Astrocyte (in vitro differentiated cells and primary cell): Measurements from ENCODE around the gene SHISA9. TPM values are rescaled to one million over a fixed set of nuclear protein-coding genes. Genes with fewer than 3 reads are reported as not detected.

ENCODE experiments used
- DNase-seq: peaks from one replicate; pipeline ENCODE4 v3.0.0-alpha.2; 2010; ENCODE audit warnings: low read depth
- FAIRE-seq: peaks from 2 replicates; lab custom pipeline; 2011; peaks lifted over from hg19 to GRCh38; lab: Jason Lieb, UNC
- H2AFZ ChIP-seq: 2 replicates; pipeline ENCODE4 v1.6.0; 2012; ENCODE audit warnings: low read depth, low read length, inconsistent platforms
- H3K27ac ChIP-seq: 2 replicates; pipeline ENCODE4 v1.5.1; 2011; ENCODE audit warnings: low read depth, low read length, inconsistent platforms
- H3K27me3 ChIP-seq: 2 replicates; pipeline ENCODE4 v1.6.0; 2011; ENCODE audit warnings: low read length, inconsistent platforms; ENCODE audit not compliant: insufficient read depth
- H3K36me3 ChIP-seq: 2 replicates; pipeline ENCODE4 v1.5.1; 2011; ENCODE audit warnings: low read length, inconsistent platforms; ENCODE audit not compliant: insufficient read depth
- H3K4me1 ChIP-seq: 2 replicates; pipeline ENCODE4 v1.5.1; 2011; ENCODE audit warnings: low read length, inconsistent platforms; ENCODE audit not compliant: insufficient read depth
- H3K4me2 ChIP-seq: 2 replicates; pipeline ENCODE4 v1.6.0; 2012; ENCODE audit warnings: low read length, inconsistent platforms
- H3K4me3 ChIP-seq: 2 replicates; pipeline ENCODE4 v1.5.1; 2011; ENCODE audit warnings: low read depth, mild to moderate bottlenecking, low read length, inconsistent platforms; ENCODE audit not compliant: insufficient read depth
- H3K79me2 ChIP-seq: 2 replicates; pipeline ENCODE4 v1.6.0; 2012; ENCODE audit warnings: mild to moderate bottlenecking, low read length, inconsistent platforms; ENCODE audit not compliant: insufficient read depth
- H3K9ac ChIP-seq: 2 replicates; pipeline ENCODE4 v1.6.0; 2012; ENCODE audit warnings: mild to moderate bottlenecking, low read length, inconsistent platforms
- H3K9me3 ChIP-seq: 2 replicates; pipeline ENCODE4 v1.5.1; 2012; ENCODE audit warnings: low read depth, mild to moderate bottlenecking, low read length, inconsistent platforms; ENCODE audit not compliant: insufficient read depth
- H4K20me1 ChIP-seq: 2 replicates; pipeline ENCODE4 v1.6.0; 2012; ENCODE audit warnings: low read length, inconsistent platforms; ENCODE audit not compliant: insufficient read depth
- H3K27ac Mint-ChIP-seq: one replicate; pipeline ENCODE4 v1.8.0; 2021; ENCODE audit warnings: mild to moderate bottlenecking, mixed read lengths; ENCODE audit not compliant: unreplicated experiment
- H3K27me3 Mint-ChIP-seq: one replicate; pipeline ENCODE4 v1.8.0; 2021; ENCODE audit warnings: low read depth, mixed read lengths; ENCODE audit not compliant: unreplicated experiment
- H3K36me3 Mint-ChIP-seq: one replicate; pipeline ENCODE4 v1.8.0; 2021; ENCODE audit warnings: low read depth, mixed read lengths; ENCODE audit not compliant: unreplicated experiment
- H3K4me1 Mint-ChIP-seq: one replicate; pipeline ENCODE4 v1.8.0; 2021; ENCODE audit warnings: low read depth, mixed read lengths; ENCODE audit not compliant: unreplicated experiment
- H3K4me3 Mint-ChIP-seq: one replicate; pipeline ENCODE4 v1.8.0; 2021; ENCODE audit warnings: mild to moderate bottlenecking, moderate library complexity, mixed read lengths; ENCODE audit not compliant: unreplicated experiment
- H3K9me3 Mint-ChIP-seq: one replicate; pipeline ENCODE4 v1.8.0; 2021; ENCODE audit warnings: mild to moderate bottlenecking, mixed read lengths; ENCODE audit not compliant: unreplicated experiment
- EZH2 ChIP-seq: IDR thresholded peaks from 2 replicates; pipeline ENCODE4 v1.6.1; 2012; ENCODE audit warnings: mild to moderate bottlenecking, low read length, inconsistent platforms; ENCODE audit not compliant: insufficient read depth
- total RNA-seq: library from RNA; stranded (reverse); gene quantifications from 2 replicates; pipeline ENCODE4 v1.2.1, GENCODE V29; 2021
- TF ChIP-seq, protein P1 (sequence below): IDR thresholded peaks from 2 replicates; pipeline ENCODE4 v1.5.1; 2011; ENCODE audit warnings: low read depth, mild to moderate bottlenecking, inconsistent platforms, low read length, moderate library complexity; ENCODE audit not compliant: insufficient read depth

SHISA9 gene
- total RNA-seq, 1 donor from 2014 or later: 73.0 TPM

DNA sequence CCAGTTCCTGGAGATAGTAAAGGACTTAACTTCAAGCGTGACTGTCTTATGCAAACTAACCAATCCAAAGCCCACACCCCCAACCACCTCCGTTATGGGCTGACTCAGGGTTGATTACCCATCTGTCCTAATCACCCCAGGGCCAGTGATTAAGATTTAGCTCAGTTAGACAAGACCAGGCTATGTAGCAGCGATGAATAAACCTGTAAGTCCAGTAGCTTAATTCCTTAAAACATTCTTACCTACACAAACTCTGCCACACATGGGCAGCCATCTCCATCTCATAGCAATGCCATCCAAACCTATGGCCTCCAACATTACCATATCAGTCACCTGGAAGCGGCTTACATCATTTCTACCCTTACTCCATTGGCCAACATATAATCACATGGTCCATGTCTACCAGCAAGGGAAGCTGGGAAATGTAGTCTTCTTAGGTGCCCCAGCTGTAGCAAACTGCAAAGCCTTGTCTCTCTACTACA, 266.7 kb downstream of the SHISA9 start:
- H3K9me3 Mint-ChIP-seq: peaks cover 1% of the 10 kb centered on the region
- no peak for FAIRE-seq
- Histone ChIP-seq H3K4me1 (no peaks in the 10 kb centered on the region), H3K9me3 (no peaks in the 10 kb centered on the region), H3K4me2 (no peak overlapping the region), H3K9ac (no peak overlapping the region), H2AFZ (no peak overlapping the region), H3K4me3 (no peak overlapping the region), H4K20me1 (no peaks in the 10 kb centered on the region), H3K79me2 (no peaks in the 10 kb centered on the region), H3K27me3 (no peaks in the 10 kb centered on the region), H3K36me3 (no peaks in the 10 kb centered on the region), H3K27ac (no peak overlapping the region)
- TF ChIP-seq EZH2: no peak
- TF ChIP-seq, protein P1, sequence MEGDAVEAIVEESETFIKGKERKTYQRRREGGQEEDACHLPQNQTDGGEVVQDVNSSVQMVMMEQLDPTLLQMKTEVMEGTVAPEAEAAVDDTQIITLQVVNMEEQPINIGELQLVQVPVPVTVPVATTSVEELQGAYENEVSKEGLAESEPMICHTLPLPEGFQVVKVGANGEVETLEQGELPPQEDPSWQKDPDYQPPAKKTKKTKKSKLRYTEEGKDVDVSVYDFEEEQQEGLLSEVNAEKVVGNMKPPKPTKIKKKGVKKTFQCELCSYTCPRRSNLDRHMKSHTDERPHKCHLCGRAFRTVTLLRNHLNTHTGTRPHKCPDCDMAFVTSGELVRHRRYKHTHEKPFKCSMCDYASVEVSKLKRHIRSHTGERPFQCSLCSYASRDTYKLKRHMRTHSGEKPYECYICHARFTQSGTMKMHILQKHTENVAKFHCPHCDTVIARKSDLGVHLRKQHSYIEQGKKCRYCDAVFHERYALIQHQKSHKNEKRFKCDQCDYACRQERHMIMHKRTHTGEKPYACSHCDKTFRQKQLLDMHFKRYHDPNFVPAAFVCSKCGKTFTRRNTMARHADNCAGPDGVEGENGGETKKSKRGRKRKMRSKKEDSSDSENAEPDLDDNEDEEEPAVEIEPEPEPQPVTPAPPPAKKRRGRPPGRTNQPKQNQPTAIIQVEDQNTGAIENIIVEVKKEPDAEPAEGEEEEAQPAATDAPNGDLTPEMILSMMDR: no peak
- no peaks in the 10 kb centered on the region for H3K27me3 Mint-ChIP-seq
- no peak overlapping the region for H3K27ac Mint-ChIP-seq
- H3K4me3 Mint-ChIP-seq: no peak overlapping the region
- no peaks in the 10 kb centered on the region for H3K4me1 Mint-ChIP-seq
- no peak for DNase-seq
- H3K36me3 Mint-ChIP-seq: no peaks in the 10 kb centered on the region

DNA sequence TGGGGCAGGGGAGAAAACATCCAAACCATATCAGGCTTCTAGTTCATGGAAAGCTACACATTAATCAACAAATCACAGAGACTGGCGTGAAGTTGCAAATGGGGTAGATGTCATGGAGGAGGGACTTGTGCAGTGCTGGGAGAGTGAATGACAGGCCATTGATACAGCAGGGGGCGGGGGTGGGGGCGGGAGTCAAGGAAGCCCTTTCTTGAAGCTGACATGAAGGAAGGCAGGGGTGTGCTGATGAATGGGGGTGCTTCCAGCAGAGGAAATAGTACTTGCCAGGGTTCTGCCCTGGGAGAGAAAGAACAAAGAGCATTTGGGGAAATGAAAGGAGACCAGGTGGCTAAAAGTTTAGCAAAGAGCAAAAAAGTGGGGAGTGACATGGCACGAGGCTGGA, 269.9 kb downstream of the SHISA9 start:
- no peak for DNase-seq
- Histone ChIP-seq H3K4me2 (no peak overlapping the region), H3K4me3 (no peak overlapping the region), H4K20me1 (no peaks in the 10 kb centered on the region), H3K27me3 (no peaks in the 10 kb centered on the region), H3K27ac (no peak overlapping the region), H2AFZ (no peak overlapping the region), H3K4me1 (no peaks in the 10 kb centered on the region), H3K36me3 (no peaks in the 10 kb centered on the region), H3K9ac (no peak overlapping the region), H3K79me2 (no peaks in the 10 kb centered on the region), H3K9me3 (no peaks in the 10 kb centered on the region)
- Mint-ChIP-seq H3K27me3 (no peaks in the 10 kb centered on the region), H3K4me3 (no peak overlapping the region), H3K9me3 (no peaks in the 10 kb centered on the region), H3K4me1 (peaks cover 1% of the 10 kb centered on the region), H3K27ac (no peak overlapping the region), H3K36me3 (no peaks in the 10 kb centered on the region)
- TF ChIP-seq, protein P1: no peak
- TF ChIP-seq EZH2: no peak
- no peak for FAIRE-seq

DNA sequence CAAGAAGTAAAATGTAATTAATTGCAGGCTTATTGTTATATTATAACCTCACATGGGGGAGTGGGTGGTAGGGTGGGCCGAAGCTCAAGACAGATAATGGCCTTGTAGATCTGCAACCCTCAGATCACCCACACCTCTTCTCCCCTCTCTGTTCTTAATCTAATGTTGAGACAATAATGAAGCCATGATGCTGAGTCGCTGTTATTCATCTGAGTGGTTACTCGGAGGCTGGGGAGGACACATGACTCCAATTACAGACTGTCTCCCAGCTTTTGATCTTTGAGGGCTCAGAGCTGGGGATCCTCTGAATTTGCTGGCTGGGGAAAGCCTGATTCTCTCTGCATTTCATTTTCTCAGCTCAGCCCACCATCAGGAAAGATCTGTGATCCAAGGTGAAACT, 275.3 kb downstream of the SHISA9 start:
- no peaks in the 10 kb centered on the region for H3K9me3 ChIP-seq
- H3K4me1 ChIP-seq: no peaks in the 10 kb centered on the region
- H3K27ac ChIP-seq: no peak overlapping the region
- H3K27me3 Mint-ChIP-seq: no peaks in the 10 kb centered on the region
- H2AFZ ChIP-seq: no peak overlapping the region
- peaks cover 14% of the 10 kb centered on the region for H3K4me1 Mint-ChIP-seq
- H3K36me3 ChIP-seq: no peaks in the 10 kb centered on the region
- DNase-seq (no peak), FAIRE-seq (no peak)
- H3K4me3 Mint-ChIP-seq: no peak overlapping the region
- no peaks in the 10 kb centered on the region for H3K27me3 ChIP-seq
- H3K9me3 Mint-ChIP-seq: no peaks in the 10 kb centered on the region
- peak overlapping the region; percentile 76 for H3K27ac Mint-ChIP-seq
- no peaks in the 10 kb centered on the region for H4K20me1 ChIP-seq
- no peak for TF ChIP-seq EZH2
- TF ChIP-seq, protein P1: no peak
- H3K4me2 ChIP-seq: no peak overlapping the region
- no peaks in the 10 kb centered on the region for H3K36me3 Mint-ChIP-seq
- no peak overlapping the region for H3K9ac ChIP-seq
- H3K4me3 ChIP-seq: no peak overlapping the region
- no peaks in the 10 kb centered on the region for H3K79me2 ChIP-seq
